HG03066 (cell line): ENCODE results near the gene USP37.
A peak's percentile ranks its signal among the peaks of the same experiment; 100 is the strongest.

Experiments
- ATAC-seq: cut with Tn5 transposase; IDR thresholded peaks from one replicate; pipeline ENCODE4 v1.9.1; 2021; ENCODE audit warnings: low read depth; ENCODE audit not compliant: unreplicated experiment

USP37 gene

GRCh38 chr2:218568190-218569037, at the start of gene USP37, which contains the start of gene CNOT9:
USP37 (minus strand) TSS chr2:218568351; CDS start chr2:218558653, 9,698 bp downstream.
CNOT9 (plus strand) TSS chr2:218568839; CDS start chr2:218568955, 116 bp downstream.
- peak; percentile 83 for ATAC-seq

GRCh38 chr2:218615868-218616315, 47.7 kb upstream of the USP37 start:
- ATAC-seq: no peak

- no peak for ATAC-seq
Observed at GRCh38 chr2:218607436-218608115, 39.4 kb upstream of the USP37 start, which contains the start of gene PLCD4. PLCD4 (plus strand) TSS chr2:218607899; CDS start chr2:218615740, 7,841 bp downstream.

DNA sequence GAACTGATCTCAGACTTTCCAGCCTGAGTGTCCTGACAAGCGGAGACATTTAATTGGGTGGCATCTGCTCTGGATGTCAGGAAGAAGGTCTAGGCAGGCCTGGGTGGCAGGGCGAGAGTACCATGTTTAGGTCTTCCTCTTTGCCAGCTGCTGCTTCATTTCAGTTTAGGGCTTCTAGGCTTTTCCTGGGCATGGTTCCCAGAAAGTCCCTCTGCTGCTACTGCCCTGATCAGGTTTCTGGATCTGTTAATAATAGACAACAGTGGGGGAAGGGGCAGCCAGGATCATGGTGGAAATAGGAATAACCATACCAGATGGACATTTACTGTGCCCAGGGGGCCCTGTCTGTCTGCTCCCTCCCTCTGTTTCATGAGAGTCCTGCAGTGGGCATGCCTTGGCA, 37.3 kb upstream of the USP37 start:
- no peak for ATAC-seq

DNA sequence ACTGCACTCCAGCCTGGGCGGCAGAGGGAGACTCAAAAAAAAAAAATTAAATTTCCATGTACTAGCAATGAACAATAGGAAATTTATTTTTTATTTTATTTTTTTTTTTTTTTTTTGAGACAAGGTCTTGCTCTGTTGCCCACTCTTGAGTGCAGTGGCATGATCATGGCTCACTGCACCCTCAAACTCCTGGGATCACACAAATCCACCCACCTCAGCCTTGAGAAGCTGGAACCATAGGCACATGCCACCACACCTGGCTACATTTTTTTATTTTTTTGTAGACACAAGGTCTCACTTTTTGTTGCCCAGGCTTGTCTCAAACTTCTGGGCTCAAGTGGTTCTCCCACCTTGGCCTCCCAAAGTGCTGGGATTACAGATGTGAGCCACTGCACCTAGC, 17.4 kb upstream of the USP37 start:
- no peak for ATAC-seq

GRCh38 chr2:218583983-218584850, 16.1 kb upstream of the USP37 start:
- no peak for ATAC-seq

DNA sequence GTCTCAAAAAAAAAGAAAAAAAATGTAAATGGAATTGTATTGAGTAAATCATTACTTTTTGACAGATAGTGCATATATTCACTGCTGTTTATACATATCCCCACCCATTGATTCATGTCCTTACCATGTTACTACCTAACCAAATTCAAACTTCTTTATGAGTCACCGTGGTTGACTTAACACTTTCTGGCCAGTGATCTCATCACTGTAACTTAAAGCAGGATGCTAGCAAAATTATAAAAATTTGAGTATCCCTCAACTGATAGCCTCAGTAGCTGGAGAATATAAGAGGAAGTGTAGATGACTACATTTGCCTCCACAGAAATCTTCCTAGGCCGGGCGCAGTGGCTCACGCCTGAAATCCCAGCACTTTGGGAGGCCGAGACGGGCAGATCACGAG, 13.9 kb upstream of the USP37 start:
- no peak for ATAC-seq

DNA sequence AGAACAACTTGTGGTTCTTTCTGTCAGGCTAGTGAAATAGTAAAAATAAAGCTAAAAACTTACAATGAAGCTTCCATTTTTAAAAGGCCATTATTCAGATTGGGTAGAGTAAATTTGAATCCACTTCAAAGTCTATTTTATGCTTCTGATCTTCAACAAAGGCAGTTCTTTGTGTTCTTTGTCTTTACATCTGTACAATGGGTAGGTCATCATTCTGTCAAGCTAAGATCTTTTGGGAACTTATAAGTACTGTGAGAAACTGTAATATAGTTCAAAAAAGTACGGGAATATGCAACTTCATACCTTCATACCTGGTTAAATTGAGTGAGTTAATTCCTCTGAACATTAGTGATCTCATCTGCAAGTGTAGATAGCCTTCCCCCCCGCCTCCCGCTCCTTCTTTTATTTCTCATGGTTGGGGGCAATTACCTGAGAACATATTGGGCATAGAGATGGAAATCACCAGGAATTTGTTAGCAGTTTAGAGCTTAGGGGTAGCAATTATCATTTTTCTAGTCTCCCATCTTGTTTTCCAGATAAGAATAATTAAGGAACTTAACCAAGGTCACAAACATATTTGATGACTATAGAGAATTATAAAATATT, 10.2 kb upstream of the USP37 start:
- no peak for ATAC-seq

GRCh38 chr2:218577482-218578220, 9.5 kb upstream of the USP37 start:
- no peak for ATAC-seq

DNA sequence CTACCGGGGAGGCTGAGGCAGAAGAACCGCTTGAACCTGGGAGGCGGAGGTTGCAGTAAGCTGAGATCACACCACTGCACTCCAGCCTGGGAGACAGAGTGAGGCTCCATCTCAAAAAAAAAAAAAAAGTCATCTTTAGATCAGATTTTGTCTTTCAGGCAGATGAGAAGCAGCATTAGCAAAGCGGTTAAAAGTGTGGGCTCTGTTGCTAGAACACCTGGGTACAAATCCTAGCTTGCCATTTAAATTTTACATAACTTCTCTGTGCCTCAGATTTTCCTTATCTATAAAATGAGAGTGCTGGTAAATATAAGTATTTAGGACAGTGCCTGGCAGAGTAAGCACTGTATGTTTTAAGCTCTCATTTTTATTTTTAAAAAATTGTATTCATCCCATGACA, 8.7 kb upstream of the USP37 start:
- no peak for ATAC-seq

DNA sequence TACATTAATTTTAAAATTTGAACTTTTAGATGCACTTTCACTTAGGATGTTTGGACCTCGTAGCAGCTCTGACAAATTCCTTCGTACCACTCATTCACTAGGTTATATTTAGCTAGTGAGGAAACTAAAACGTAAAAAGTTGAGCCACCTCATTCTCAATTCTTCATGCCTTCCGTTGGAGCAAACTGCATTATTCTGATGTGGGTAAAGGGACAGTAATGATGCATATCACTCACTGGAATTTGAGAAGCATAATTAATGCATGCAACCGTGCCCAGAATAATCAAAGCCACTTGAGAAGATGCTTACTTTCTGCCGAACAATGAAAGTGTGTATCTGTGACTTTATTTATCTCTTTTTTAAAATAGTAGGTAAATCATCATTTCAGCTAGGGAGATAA, 2.7 kb upstream of the USP37 start:
- no peak for ATAC-seq

DNA sequence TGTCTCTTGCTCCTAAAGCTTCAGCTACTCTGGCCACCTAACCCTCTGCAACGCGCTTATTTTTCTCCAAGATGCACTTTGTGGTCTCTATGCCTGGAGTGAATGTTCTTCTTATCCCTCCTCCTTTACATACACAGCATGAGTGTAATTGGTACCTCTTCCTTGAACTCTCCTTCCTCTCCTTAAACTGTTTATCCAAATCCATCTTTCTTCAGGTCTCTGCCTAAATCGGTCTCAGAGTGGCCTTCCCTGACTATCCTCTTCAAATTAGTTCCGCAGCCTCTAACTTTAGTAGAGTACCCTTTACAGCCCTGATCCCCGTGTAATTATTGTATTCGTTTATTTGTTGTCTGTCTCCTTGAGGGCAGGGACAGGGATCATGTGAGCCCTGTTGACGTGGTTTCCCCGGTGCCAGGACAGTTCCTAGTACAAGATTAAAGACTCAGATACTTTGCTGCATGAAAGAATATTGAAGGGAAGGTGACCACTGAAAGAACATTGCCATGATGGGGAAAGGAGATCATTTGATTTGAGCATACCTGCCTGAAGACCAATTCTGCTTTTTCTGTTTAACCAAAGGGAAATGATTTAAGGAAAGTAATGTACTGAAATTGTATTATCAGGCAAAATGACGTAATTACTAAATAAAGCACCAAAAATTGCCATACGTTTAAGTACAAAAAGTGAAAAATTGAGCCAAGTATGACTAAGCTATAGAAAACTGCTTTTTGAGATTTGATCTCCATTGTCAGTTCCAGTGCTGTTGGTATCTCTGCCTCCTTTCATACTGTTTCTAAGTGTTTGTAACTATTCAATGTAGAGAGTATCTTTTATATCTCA, 1.7 kb upstream of the USP37 start:
- no peak for ATAC-seq

- peak; percentile 7 for ATAC-seq
Observed at GRCh38 chr2:218569038-218569431, 884 bp upstream of the USP37 start.

DNA sequence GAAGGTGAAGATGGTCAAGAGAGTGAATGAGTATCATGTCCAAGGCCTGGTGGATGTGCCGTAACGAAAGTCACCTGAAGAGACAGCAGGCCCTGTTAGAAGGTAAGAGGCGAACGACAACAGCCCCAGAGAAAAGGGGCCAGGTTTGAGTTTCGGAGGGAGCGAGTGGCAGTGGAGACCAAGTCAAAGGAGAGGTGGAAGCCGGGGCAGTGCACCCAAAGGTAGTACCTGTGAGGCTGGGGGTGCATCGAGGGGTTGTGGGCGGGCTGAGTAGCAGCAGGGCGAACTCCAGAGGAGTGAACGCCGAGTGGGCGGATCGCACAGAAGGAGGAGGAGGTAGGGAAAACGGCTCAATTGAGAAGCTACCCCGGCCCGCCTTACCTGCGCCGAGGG, 358 bp downstream of the USP37 start:
- peak; percentile 40 for ATAC-seq

DNA sequence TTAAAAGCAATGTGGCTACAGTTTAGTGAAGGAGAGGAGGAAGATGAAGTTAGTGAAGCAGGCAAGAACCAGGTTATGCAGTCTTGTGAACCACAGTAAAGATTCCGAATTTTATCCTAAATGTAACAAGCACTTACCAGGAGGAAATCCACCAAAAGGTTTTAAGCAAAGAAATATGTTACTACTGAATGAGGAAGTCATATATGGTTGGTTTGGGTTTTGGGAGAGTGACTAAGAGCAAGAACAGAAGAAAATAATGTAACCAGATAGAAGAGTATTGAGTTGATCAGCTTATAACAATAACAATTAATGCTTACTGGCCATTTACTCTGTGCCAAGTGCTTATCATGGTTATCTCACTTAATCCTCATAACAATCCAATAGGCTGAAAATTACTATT, 1.9 kb downstream of the USP37 start:
- no peak for ATAC-seq

- no peak for ATAC-seq
Observed at GRCh38 chr2:218564056-218564455, 4.1 kb downstream of the USP37 start.

DNA sequence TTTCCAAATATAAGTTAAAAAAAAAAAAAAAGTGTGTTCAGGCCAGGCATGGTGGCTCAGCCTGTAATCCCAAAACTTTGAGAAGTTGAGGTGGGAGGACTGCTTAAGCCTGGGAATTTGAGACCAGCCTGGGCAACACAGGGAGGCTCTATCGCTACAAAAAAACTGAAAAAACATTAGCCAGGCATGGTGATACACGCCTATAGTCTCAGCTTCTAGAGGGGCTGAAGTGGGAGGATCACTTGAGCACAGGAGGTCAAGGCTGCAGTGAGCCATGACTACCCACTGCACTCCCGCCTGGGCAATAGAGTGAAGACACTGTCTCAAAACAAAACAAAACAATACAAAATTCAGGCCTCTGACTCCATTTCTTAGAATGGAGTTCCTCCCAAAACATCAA, 9.2 kb downstream of the USP37 start:
- no peak for ATAC-seq

GRCh38 chr2:218557941-218558340, 10.2 kb downstream of the USP37 start:
- no peak for ATAC-seq

GRCh38 chr2:218555527-218555926, 12.6 kb downstream of the USP37 start:
- ATAC-seq: no peak
